SK-N-SH (cell line): Measurements from ENCODE around the gene CLIC5.

Experiments
- CHD2 ChIP-seq: fragments of 150-350 bp; IDR thresholded peaks from 2 replicates; pipeline ENCODE4 v1.6.1; 2018; ENCODE audit warnings: low read length; ENCODE audit not compliant: partially characterized antibody
- EP300 ChIP-seq, 2 experiments: IDR thresholded peaks; 2 replicates each; pipeline versions ENCODE4 v1.4.0 to v1.6.1; 2012; ENCODE audit warnings: borderline replicate concordance in 1 of 2, low read depth in 1 of 2, low read length in 1 of 2
- FOXJ3 ChIP-seq: sonication (generic); formaldehyde crosslinking; IDR thresholded peaks from 2 replicates; pipeline ENCODE4 v1.5.1; 2020; ENCODE audit warnings: mild to moderate bottlenecking, missing genetic modification reagents
- NFIC ChIP-seq: IDR thresholded peaks from 2 replicates; pipeline ENCODE4 v1.4.0; 2012; ENCODE audit warnings: borderline replicate concordance
- RAD21 ChIP-seq: IDR thresholded peaks from 2 replicates; pipeline ENCODE4 v1.6.1; 2012; ENCODE audit warnings: mild to moderate bottlenecking, low read length
- TF ChIP-seq, protein P1 (sequence below): fragments of 200-600 bp; sonication (generic); IDR thresholded peaks from 2 replicates; pipeline ENCODE4 v1.6.1; 2017; ENCODE audit warnings: antibody characterized with exemption, mild to moderate bottlenecking, moderate library complexity
- TF ChIP-seq, protein P2 (sequence below): IDR thresholded peaks from 2 replicates; pipeline ENCODE4 v1.4.0; 2012; ENCODE audit warnings: low read depth
- TF ChIP-seq, protein P3 (sequence below): IDR thresholded peaks from 2 replicates; pipeline ENCODE4 v1.6.1; 2012; ENCODE audit warnings: mild to moderate bottlenecking, low read depth, low read length, moderate library complexity
- TF ChIP-seq, protein P4 (sequence below): fragments of 150-350 bp; IDR thresholded peaks from 2 replicates; pipeline ENCODE4 v1.6.1; 2016; ENCODE audit warnings: mild to moderate bottlenecking, low read depth, low read length
- TF ChIP-seq, protein P5 (sequence below): IDR thresholded peaks from 2 replicates; pipeline ENCODE4 v1.4.0; 2012; ENCODE audit warnings: low read depth, borderline replicate concordance

DNA sequence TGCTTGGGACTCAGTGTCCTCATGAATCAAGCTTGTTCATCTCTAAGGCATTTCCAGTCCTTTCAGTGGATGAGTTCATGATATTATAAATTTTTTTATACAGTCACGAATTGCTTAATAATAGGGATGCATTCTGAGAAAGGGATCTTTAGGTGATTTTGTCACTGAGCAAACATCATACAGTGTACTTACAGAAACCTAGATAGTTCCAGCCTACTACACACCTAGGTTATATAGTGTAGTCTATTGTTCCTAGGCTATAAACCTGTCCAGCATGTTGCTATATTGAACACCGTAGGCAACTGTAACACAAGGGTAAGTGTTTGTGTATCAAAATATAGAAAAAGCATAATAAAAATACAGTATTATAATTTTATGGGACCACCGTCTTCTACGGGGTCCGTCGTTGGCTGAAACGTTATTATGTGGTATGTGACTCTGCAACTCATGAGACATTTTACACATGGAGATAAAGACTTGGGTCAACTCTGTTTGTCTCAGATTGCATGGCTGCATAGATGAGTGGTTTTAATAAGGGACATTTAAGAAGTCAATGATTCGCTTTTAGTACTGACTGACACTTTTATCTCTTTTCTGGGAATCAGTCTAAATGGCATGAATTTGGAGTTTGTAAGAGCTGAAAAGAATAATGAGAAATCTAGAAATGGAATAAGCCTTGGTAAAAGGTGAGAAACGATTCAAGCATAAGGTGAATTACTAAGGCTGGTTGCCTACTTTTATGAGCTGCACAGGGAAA is 33.2 kb downstream of the CLIC5 start:
- TF ChIP-seq, protein P1, sequence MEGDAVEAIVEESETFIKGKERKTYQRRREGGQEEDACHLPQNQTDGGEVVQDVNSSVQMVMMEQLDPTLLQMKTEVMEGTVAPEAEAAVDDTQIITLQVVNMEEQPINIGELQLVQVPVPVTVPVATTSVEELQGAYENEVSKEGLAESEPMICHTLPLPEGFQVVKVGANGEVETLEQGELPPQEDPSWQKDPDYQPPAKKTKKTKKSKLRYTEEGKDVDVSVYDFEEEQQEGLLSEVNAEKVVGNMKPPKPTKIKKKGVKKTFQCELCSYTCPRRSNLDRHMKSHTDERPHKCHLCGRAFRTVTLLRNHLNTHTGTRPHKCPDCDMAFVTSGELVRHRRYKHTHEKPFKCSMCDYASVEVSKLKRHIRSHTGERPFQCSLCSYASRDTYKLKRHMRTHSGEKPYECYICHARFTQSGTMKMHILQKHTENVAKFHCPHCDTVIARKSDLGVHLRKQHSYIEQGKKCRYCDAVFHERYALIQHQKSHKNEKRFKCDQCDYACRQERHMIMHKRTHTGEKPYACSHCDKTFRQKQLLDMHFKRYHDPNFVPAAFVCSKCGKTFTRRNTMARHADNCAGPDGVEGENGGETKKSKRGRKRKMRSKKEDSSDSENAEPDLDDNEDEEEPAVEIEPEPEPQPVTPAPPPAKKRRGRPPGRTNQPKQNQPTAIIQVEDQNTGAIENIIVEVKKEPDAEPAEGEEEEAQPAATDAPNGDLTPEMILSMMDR = no peak
- TF ChIP-seq RAD21 = no peak
- TF ChIP-seq, protein P2, sequence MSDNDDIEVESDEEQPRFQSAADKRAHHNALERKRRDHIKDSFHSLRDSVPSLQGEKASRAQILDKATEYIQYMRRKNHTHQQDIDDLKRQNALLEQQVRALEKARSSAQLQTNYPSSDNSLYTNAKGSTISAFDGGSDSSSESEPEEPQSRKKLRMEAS = no peak
- TF ChIP-seq, protein P3, sequence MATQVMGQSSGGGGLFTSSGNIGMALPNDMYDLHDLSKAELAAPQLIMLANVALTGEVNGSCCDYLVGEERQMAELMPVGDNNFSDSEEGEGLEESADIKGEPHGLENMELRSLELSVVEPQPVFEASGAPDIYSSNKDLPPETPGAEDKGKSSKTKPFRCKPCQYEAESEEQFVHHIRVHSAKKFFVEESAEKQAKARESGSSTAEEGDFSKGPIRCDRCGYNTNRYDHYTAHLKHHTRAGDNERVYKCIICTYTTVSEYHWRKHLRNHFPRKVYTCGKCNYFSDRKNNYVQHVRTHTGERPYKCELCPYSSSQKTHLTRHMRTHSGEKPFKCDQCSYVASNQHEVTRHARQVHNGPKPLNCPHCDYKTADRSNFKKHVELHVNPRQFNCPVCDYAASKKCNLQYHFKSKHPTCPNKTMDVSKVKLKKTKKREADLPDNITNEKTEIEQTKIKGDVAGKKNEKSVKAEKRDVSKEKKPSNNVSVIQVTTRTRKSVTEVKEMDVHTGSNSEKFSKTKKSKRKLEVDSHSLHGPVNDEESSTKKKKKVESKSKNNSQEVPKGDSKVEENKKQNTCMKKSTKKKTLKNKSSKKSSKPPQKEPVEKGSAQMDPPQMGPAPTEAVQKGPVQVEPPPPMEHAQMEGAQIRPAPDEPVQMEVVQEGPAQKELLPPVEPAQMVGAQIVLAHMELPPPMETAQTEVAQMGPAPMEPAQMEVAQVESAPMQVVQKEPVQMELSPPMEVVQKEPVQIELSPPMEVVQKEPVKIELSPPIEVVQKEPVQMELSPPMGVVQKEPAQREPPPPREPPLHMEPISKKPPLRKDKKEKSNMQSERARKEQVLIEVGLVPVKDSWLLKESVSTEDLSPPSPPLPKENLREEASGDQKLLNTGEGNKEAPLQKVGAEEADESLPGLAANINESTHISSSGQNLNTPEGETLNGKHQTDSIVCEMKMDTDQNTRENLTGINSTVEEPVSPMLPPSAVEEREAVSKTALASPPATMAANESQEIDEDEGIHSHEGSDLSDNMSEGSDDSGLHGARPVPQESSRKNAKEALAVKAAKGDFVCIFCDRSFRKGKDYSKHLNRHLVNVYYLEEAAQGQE = no peak
- TF ChIP-seq, protein P4, sequence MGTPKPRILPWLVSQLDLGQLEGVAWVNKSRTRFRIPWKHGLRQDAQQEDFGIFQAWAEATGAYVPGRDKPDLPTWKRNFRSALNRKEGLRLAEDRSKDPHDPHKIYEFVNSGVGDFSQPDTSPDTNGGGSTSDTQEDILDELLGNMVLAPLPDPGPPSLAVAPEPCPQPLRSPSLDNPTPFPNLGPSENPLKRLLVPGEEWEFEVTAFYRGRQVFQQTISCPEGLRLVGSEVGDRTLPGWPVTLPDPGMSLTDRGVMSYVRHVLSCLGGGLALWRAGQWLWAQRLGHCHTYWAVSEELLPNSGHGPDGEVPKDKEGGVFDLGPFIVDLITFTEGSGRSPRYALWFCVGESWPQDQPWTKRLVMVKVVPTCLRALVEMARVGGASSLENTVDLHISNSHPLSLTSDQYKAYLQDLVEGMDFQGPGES = no peak
- TF ChIP-seq EP300 (IDR thresholded peaks at IDR 0.05; ENCODE audit: borderline replicate concordance in 1 of 2, low read depth in 1 of 2, low read length in 1 of 2) = no peak
- TF ChIP-seq FOXJ3 (CRISPR knock-in tag) = no peak
- TF ChIP-seq CHD2 = no peak
- TF ChIP-seq, protein P5, sequence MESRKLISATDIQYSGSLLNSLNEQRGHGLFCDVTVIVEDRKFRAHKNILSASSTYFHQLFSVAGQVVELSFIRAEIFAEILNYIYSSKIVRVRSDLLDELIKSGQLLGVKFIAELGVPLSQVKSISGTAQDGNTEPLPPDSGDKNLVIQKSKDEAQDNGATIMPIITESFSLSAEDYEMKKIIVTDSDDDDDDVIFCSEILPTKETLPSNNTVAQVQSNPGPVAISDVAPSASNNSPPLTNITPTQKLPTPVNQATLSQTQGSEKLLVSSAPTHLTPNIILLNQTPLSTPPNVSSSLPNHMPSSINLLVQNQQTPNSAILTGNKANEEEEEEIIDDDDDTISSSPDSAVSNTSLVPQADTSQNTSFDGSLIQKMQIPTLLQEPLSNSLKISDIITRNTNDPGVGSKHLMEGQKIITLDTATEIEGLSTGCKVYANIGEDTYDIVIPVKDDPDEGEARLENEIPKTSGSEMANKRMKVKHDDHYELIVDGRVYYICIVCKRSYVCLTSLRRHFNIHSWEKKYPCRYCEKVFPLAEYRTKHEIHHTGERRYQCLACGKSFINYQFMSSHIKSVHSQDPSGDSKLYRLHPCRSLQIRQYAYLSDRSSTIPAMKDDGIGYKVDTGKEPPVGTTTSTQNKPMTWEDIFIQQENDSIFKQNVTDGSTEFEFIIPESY = no peak
- TF ChIP-seq NFIC = no peak
